ENCODE results near the gene MYH10. TPM values are rescaled to one million over a fixed set of nuclear protein-coding genes. Genes with fewer than 3 reads are reported as not detected.

The MYH10 gene
- total and polyA plus RNA-seq, 7 donors: 1.8 to 34.2 (median 1.9) TPM

DNA sequence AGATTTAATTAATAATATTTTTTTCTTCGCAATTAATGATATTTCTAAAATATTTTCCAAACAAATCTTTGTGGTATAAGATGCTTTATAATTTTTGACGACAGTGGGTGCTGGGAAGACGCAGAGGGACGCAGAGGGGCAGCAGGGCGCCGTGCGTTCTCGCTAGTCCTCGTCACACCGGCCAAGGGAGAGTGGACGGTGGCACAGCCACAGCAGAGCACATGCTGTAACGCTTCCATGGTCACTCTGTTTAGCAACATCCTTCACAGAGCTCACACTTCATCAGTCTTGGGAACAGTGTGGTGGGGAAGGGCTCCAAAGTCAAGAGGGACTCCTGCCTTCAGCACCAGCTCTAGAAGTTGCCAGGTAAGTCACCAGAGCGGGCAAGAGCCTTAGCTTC, 134.4 kb downstream of the MYH10 start:
- no peak overlapping the region for H3K27ac ChIP-seq
- peaks cover 2 to 30% of the 10 kb centered on the region in 2 donors for H3K36me3 ChIP-seq (ENCODE audit: insufficient read depth in 1 of 2, low read depth in 1 of 2)
- no peak for ATAC-seq
- TF ChIP-seq, protein P1, sequence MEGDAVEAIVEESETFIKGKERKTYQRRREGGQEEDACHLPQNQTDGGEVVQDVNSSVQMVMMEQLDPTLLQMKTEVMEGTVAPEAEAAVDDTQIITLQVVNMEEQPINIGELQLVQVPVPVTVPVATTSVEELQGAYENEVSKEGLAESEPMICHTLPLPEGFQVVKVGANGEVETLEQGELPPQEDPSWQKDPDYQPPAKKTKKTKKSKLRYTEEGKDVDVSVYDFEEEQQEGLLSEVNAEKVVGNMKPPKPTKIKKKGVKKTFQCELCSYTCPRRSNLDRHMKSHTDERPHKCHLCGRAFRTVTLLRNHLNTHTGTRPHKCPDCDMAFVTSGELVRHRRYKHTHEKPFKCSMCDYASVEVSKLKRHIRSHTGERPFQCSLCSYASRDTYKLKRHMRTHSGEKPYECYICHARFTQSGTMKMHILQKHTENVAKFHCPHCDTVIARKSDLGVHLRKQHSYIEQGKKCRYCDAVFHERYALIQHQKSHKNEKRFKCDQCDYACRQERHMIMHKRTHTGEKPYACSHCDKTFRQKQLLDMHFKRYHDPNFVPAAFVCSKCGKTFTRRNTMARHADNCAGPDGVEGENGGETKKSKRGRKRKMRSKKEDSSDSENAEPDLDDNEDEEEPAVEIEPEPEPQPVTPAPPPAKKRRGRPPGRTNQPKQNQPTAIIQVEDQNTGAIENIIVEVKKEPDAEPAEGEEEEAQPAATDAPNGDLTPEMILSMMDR (IDR thresholded peaks at IDR 0.05): no peak
- H3K4me1 ChIP-seq: no peaks in the 10 kb centered on the region
- no peaks in the 10 kb centered on the region for H3K9me3 ChIP-seq
- no peaks in the 10 kb centered on the region for H3K27me3 ChIP-seq (ENCODE audit: insufficient read depth in 3 of 3, low read length in 2 of 3)
- H3K4me3 ChIP-seq: no peak overlapping the region
- intact Hi-C loops (cut with DNase I): no loop called here
- WGBS, 3 donors: 88 to 90% (median 89%) methylated on average over 13 of the region's 13 CpGs
- no peak for DNase-seq

DNA sequence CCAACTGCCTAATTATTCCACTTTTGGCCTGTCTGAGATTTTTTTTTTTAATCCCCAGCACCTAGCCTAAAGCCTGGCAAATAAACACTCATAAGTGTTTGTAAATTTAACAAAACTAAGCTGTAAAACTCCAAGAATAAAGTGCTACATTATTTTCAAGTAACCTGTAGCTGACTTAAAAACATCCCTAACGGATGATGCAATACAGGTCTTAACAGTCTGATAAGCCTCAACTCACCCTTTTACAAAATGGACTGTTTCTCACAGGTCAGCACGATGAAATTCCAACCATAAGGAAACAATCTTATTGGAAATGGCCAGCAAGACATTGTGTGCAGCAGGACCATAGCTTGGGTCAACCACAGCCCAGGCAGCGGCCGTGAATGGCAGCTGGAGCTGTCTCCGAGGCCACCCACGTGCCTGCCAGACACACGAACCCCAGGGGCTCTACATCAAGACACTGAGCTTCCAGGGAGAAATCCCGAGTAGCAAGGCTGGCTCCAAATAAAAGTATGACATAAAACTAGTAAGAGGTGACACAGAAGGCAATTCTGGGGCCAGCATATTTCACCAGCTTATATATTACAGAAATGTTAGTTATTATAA, 135.9 kb downstream of the MYH10 start:
- H3K27ac ChIP-seq: no peak overlapping the region
- WGBS, 3 donors: 81 to 88% (median 85%) methylated on average over 8 of the region's 8 CpGs
- H3K36me3 ChIP-seq (ENCODE audit: insufficient read depth in 1 of 2, low read depth in 1 of 2): peaks cover 2 to 30% of the 10 kb centered on the region in 2 donors
- H3K9me3 ChIP-seq: no peaks in the 10 kb centered on the region
- H3K27me3 ChIP-seq (ENCODE audit: insufficient read depth in 3 of 3, low read length in 2 of 3): no peaks in the 10 kb centered on the region
- intact Hi-C loops (cut with DNase I): no loop called here
- DNase-seq (no peak), ATAC-seq (no peak)
- no peak overlapping the region for H3K4me3 ChIP-seq
- TF ChIP-seq, protein P1 (IDR thresholded peaks at IDR 0.05): no peak
- H3K4me1 ChIP-seq: no peaks in the 10 kb centered on the region

DNA sequence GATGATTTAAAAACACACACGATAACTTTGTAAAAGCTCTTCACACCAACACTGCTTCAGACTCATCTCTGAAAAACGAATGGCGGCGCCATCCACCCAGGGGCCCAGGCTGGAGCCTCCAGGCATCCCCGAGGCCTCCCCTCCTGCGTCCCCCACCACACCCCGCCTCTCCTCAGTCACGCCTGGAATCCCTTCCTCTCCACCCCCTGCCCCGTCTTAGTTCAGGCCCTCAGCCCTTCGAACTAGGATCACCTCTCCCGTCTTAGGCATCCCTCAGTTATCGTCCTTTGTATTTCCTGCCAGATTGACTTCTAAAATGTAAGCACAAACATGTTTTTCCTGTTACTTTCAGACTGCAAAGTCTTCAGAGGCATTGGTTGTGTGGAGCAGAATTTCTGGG, 136.5 kb downstream of the MYH10 start:
- ATAC-seq (no peak), DNase-seq (no peak)
- 85 to 92% (median 89%) methylated on average over 12 of the region's 12 CpGs for WGBS, 3 donors
- TF ChIP-seq, protein P1 (IDR thresholded peaks at IDR 0.05): no peak
- no peaks in the 10 kb centered on the region for H3K4me1 ChIP-seq
- H3K36me3 ChIP-seq (ENCODE audit: insufficient read depth in 1 of 2, low read depth in 1 of 2): peaks cover 0 to 29% of the 10 kb centered on the region in 2 donors
- no peaks in the 10 kb centered on the region for H3K9me3 ChIP-seq
- intact Hi-C loops (cut with DNase I): no loop called here
- no peaks in the 10 kb centered on the region for H3K27me3 ChIP-seq (ENCODE audit: insufficient read depth in 3 of 3, low read length in 2 of 3)
- H3K27ac ChIP-seq: no peak overlapping the region
- no peak overlapping the region for H3K4me3 ChIP-seq

DNA sequence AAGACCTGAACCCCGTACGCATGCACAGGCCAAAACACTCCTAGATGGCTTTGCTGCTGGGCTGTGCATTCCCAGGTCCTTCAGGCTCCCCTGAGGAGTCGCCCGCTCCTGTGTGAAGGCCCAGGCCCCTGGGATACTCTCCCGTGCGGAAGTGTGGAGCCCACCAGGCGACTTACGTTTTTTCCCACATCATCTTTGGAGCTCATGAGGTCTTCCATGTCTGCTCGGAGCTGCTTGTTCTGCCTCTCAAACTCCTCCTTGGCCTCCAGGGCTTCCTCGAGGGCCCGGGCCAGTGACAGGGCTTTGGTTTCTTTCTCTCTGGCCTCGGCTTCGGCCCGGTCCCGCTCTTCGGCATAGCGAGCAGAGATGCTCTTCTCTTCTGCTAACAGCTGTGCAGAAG, 138.4 kb downstream of the MYH10 start:
- intact Hi-C loops (cut with DNase I): no loop called here
- Histone ChIP-seq H3K27ac (no peak overlapping the region), H3K4me1 (no peaks in the 10 kb centered on the region), H3K27me3 (ENCODE audit: insufficient read depth in 3 of 3, low read length in 2 of 3) (no peaks in the 10 kb centered on the region), H3K4me3 (no peak overlapping the region), H3K9me3 (no peaks in the 10 kb centered on the region), H3K36me3 (ENCODE audit: insufficient read depth in 1 of 2, low read depth in 1 of 2) (peaks cover 0 to 19% of the 10 kb centered on the region in 2 donors)
- TF ChIP-seq, protein P1 (IDR thresholded peaks at IDR 0.05): no peak
- WGBS, 3 donors: 94 to 96% (median 95%) methylated on average over 17 of the region's 17 CpGs
- DNase-seq (no peak), ATAC-seq (no peak)

Measured in psoas muscle (tissue), 8 donors.